ENCODE results near the gene DDR2. TPM values are rescaled to one million over a fixed set of nuclear protein-coding genes. Genes with fewer than 3 reads are reported as not detected.
A peak's percentile ranks its signal among the peaks of the same experiment; 100 is the strongest.

Gene DDR2
- total RNA-seq, 1 donor from 2014 or later, result 26.9 TPM

GRCh38 chr1:162629651-162630050 is 2.6 kb upstream of the DDR2 start:
- no peak for DNase-seq
- peaks cover 48% of the 10 kb centered on the region for H3K4me1 ChIP-seq

DNA sequence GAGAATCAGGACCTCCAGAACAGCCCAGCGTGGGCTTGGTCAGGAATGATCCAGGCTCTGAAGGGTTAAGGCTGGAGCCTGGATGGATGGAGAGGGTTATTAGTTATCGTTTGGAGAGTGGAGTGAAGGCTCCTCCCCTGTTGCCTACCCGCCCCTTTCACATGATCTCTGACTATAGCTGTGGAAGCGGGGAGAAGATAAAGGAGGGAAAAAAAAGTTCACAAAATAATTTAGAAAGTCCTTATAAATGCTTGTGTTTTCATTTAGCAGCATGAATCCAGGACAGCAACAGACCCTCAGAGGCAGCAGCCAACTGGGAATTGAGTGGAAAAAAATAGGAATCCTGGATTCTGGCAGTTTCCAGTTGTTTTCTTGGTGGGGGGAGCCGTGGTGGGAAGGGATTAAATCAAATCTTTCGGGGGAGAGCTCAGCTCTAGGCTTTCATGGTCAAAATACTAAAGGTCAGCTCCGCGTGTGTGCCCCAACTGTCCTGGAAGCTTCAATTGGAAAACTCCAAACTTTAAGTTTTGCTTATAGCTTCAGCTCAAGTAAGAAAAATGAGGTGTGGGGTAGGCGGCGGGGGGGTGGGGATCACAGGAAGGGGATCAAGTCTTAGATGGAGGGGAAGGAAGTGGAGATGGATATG is 595 bp upstream of the DDR2 start:
- Histone ChIP-seq H3K4me3 (peak overlapping the region; percentile 70), H3K4me1 (peaks cover 64% of the 10 kb centered on the region), H3K9me3 (replicated peaks) (no peaks in the 10 kb centered on the region), H3K27ac (replicated peaks) (peak overlapping the region; percentile 91), H3K27me3 (ENCODE audit: low read depth) (no peaks in the 10 kb centered on the region), H3K36me3 (no peaks in the 10 kb centered on the region)
- DNase-seq, result peak; percentile 27
- TF ChIP-seq CTCF (IDR thresholded peaks at IDR 0.05; ENCODE audit: borderline replicate concordance), result no peak
- intact Hi-C loops (cut with micrococcal nuclease), result no loop called here

More at GRCh38 chr1:162629651-162630050, 2.6 kb upstream of the DDR2 start:
- no peak overlapping the region for H3K4me3 ChIP-seq
- H3K36me3 ChIP-seq, result no peaks in the 10 kb centered on the region
- no peaks in the 10 kb centered on the region for H3K9me3 ChIP-seq (replicated peaks)
- no peaks in the 10 kb centered on the region for H3K27me3 ChIP-seq (ENCODE audit: low read depth)
- intact Hi-C loops (cut with micrococcal nuclease), result no loop called here
- peak overlapping the region; percentile 91 for H3K27ac ChIP-seq (replicated peaks)
- no peak for TF ChIP-seq CTCF (IDR thresholded peaks at IDR 0.05; ENCODE audit: borderline replicate concordance)

DNA sequence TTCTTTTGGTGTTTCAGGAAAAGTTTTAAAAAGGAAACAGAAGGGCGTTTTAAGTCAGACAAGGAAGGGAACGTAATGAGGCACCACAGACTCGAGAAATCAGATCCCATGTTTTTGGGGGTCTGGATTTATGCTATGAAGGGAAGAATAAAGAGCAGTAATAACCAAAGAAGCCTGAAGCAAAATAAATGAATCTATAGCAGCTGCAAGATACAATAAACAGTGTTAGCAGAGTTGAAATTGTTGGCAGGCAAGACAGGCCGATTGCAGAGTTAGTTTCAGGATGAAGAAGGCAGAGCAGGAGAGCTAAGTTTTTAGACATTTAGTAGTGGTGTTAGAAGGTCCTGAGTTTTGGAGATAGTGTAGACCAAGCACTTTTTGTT is 425 bp downstream of the DDR2 start:
- peak overlapping the region; percentile 91 for H3K27ac ChIP-seq (replicated peaks)
- no peaks in the 10 kb centered on the region for H3K9me3 ChIP-seq (replicated peaks)
- TF ChIP-seq CTCF (IDR thresholded peaks at IDR 0.05; ENCODE audit: borderline replicate concordance), result no peak
- no peaks in the 10 kb centered on the region for H3K36me3 ChIP-seq
- no peaks in the 10 kb centered on the region for H3K27me3 ChIP-seq (ENCODE audit: low read depth)
- H3K4me3 ChIP-seq, result peak overlapping the region; percentile 70
- no peak for DNase-seq
- H3K4me1 ChIP-seq, result peaks cover 61% of the 10 kb centered on the region
- intact Hi-C loops (cut with micrococcal nuclease), result no loop called here

- Histone ChIP-seq H3K4me3 (peak overlapping the region; percentile 70), H3K9me3 (replicated peaks) (no peaks in the 10 kb centered on the region), H3K4me1 (peaks cover 64% of the 10 kb centered on the region), H3K27ac (replicated peaks) (peak overlapping the region; percentile 91), H3K27me3 (ENCODE audit: low read depth) (no peaks in the 10 kb centered on the region), H3K36me3 (no peaks in the 10 kb centered on the region)
- DNase-seq, result no peak
- TF ChIP-seq CTCF (IDR thresholded peaks at IDR 0.05; ENCODE audit: borderline replicate concordance), result peak; percentile 27
- intact Hi-C loops (cut with micrococcal nuclease), result no loop called here
These were observed 958 bp downstream of the DDR2 start for GRCh38 chr1:162633081-162633762.

DNA sequence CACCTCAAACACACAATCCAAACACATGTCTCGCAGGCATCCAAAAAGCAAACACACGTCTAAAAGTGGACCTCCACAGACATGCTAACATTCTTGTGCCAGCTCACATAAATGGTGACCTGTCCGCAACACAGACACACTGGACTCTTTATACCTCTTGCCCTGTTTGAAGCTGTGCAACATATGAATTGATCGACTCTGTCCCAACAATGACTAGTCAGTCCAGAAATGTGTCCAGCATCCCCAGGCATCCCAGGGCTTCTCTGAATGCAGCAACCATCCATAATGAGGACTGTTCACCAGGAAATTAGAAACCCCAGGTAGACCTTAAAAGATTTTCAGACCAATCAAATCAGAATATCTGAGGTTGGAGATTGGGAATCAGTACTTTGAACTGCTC is 3.2 kb downstream of the DDR2 start:
- H3K9me3 ChIP-seq (replicated peaks), result no peaks in the 10 kb centered on the region
- intact Hi-C loops (cut with micrococcal nuclease), result no loop called here
- H3K27ac ChIP-seq (replicated peaks), result peak overlapping the region; percentile 91
- H3K4me3 ChIP-seq, result peak overlapping the region; percentile 70
- TF ChIP-seq CTCF (IDR thresholded peaks at IDR 0.05; ENCODE audit: borderline replicate concordance), result no peak
- H3K27me3 ChIP-seq (ENCODE audit: low read depth), result no peaks in the 10 kb centered on the region
- peaks cover 58% of the 10 kb centered on the region for H3K4me1 ChIP-seq
- H3K36me3 ChIP-seq, result no peaks in the 10 kb centered on the region
- no peak for DNase-seq
